C4-2B (cell line): ENCODE measurements around the gene FCMR.

Source experiments
- ZFX ChIP-seq: fragments of 450-650 bp; IDR thresholded peaks from 2 replicates; pipeline ENCODE4 v1.6.1; 2017
- TF ChIP-seq, protein P1 (sequence below): fragments of 450-650 bp; conservative IDR thresholded peaks from 2 replicates; pipeline ENCODE4 v1.5.1; 2017; ENCODE audit warnings: mild to moderate bottlenecking

DNA sequence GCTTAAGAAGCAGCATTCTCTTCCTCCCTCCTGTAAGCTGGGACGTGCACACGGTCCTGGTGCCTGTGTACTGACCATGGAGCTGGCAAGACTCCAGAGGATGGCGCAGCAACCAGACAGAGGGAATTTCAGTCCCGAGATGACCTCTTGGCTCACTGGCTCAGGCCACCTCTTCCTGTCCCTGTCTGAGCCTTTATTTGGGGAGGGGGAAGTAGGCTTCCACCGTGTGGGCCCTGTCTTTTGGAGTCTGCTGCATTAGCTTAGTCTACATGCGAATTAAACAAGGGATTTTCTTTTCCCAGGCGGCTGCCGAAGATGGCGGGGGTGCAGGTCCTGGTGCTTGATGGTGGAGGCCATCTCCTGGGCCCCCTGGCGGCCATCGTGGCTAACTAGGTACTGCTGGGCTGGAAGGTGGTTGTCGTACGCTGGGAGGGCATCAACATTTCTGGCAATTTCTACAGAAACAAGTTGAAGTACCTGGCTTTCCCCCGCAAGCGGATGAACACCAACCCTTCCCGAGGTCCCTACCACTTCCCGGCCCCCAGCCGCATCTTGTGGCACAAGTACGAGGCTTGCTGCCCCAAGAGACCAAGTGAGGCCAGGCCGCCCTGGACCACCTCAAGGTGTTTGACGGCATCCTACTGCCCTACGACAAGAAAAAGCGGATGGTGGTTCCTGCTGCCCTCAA is 14.3 kb downstream of the FCMR start:
- TF ChIP-seq, protein P1, sequence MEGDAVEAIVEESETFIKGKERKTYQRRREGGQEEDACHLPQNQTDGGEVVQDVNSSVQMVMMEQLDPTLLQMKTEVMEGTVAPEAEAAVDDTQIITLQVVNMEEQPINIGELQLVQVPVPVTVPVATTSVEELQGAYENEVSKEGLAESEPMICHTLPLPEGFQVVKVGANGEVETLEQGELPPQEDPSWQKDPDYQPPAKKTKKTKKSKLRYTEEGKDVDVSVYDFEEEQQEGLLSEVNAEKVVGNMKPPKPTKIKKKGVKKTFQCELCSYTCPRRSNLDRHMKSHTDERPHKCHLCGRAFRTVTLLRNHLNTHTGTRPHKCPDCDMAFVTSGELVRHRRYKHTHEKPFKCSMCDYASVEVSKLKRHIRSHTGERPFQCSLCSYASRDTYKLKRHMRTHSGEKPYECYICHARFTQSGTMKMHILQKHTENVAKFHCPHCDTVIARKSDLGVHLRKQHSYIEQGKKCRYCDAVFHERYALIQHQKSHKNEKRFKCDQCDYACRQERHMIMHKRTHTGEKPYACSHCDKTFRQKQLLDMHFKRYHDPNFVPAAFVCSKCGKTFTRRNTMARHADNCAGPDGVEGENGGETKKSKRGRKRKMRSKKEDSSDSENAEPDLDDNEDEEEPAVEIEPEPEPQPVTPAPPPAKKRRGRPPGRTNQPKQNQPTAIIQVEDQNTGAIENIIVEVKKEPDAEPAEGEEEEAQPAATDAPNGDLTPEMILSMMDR: peak; percentile 57
- TF ChIP-seq ZFX: no peak
